Brain pericyte (primary cell): ENCODE data around the gene TEX11.

Source experiments
- DNase-seq: peaks from one replicate; pipeline ENCODE4 v3.0.0-alpha.2; 2012; ENCODE audit warnings: low read depth, low spot score

The TEX11 gene

GRCh38 chrX:70498129-70498528 is 410.4 kb downstream of the TEX11 start:
- no peak for DNase-seq

GRCh38 chrX:70497026-70497425 is 411.5 kb downstream of the TEX11 start:
- DNase-seq = no peak

GRCh38 chrX:70496491-70496890 is 412.0 kb downstream of the TEX11 start:
- no peak for DNase-seq

DNA sequence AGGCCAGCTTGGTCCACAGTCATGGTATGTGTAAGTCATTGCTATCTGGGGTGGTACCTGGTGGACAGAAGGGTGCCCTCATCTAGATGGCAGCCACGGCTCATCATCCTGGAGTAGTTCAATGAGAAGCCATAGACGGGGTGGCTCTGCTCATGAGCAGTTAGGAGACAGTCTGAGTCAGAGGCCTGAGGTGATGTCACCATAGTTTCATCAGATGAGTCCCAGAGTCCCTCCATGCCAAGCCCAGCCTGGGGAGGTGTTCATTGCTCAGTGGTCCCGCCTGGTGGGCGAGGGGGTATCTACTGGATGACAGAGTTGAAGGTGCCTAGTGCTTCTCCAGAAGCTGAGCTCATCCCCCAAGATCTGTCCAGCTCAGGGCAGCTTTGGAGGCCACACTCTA is 414.1 kb downstream of the TEX11 start:
- DNase-seq = no peak

GRCh38 chrX:70488856-70489255 is 419.7 kb downstream of the TEX11 start:
- DNase-seq = no peak

GRCh38 chrX:70485466-70485865 is 423.0 kb downstream of the TEX11 start:
- DNase-seq = no peak

DNA sequence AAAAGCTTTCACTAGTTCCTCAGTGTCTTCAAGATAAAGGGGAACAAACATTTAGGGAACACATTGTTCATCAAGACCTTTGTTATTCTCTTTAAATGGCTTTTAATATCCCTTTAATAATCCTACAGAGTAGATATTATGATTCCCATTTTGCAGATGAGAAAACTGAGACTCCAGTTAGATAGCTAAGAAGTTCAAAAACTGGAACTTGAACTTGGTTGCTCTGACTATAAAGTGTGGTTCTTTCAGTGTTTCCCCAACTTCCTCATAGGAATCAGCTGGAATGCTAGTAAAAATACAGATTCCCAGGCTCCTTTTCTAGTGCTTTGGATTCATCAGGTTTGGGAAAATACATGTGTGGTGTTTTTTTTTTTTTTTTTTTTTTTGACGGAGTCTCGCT is 426.2 kb downstream of the TEX11 start:
- no peak for DNase-seq

DNA sequence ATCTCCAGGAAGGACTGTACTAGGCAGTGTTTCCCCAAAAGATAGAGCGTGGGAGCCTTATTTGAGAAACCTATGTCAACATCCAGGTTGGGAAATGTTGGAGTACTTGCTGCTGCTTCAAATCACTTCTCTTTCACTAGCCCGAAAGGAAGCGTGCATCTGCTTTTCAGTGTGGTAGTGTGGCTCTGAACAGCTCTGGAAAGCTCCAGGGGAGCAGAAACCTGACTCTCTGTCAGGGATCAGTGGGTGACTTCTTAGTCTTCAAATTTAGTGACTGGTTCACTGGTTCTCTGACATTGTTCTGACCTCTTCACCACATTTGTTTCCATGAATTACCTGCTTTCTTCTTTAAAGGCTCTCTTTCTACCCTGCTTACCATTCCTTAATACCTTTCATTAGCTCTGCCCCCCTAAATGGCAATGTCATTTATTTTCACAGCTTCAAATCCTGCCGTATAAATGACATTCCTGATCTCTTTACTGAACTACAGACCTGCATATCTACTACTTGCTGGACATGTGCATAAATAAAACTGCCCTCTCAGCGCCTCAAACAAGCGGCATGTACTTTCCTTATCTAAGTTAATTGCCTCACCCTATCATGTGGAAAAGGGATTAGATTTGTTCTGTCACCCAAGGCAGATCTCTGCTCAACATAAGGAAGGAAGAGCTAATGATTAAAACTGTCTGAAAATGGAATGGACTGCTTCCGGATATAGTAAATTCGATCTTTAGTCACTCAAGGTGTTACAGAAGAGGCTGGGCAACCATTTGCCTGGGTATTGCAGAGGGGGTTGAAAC is 426.8 kb downstream of the TEX11 start:
- DNase-seq = no peak

DNA sequence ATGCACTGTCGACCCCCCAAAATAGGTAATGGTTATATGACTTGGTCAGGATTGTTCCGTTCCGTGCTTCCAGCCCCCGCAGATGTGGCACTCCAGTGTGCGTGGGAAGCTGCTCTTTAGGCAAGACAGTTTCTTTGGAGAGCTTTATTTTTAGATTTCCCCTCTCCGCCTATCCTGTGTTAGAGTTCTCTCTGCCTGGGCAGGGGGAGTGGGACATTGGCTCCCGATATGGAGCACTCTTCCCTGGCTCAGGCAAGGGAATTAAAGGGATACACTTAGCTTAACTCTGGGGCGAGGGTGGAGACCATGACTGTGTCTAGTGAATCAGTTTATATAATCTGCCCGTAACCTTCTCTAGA is 427.9 kb downstream of the TEX11 start:
- no peak for DNase-seq

DNA sequence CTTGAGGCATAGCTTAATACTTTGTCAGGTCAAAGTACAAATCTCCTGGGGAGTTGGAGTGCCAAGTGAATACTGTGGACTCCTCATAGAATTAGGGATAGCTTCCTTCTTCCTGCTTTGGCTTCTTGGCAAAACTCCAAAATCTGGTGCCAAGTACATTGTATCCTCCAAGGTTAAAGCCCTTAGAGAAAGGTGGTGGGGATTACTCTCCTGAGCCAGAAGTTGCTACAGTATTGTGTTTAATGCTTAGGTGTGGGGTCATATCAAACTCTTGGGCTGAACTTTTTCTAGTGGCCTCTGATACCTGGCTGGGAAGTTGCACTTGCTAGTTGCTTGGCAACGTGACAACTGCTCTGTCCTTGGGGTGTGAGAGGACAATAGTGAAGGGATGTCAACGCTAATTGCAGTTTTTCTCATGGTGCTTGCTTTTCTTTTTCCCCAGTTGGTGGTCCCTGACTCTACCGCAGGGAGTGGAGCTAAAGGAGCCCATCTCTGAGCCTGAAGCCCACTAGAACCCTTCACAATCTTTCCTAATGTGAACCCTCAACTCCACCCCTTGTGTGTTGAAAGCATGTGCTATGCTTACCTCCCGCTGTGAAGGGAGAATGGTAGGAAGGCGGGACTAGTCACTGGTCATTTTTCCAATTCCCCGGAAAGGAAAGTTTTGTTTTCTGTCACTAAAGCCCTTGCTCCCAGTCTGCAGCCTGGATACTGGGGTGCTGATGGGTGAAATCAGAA is 428.4 kb downstream of the TEX11 start:
- no peak for DNase-seq

DNA sequence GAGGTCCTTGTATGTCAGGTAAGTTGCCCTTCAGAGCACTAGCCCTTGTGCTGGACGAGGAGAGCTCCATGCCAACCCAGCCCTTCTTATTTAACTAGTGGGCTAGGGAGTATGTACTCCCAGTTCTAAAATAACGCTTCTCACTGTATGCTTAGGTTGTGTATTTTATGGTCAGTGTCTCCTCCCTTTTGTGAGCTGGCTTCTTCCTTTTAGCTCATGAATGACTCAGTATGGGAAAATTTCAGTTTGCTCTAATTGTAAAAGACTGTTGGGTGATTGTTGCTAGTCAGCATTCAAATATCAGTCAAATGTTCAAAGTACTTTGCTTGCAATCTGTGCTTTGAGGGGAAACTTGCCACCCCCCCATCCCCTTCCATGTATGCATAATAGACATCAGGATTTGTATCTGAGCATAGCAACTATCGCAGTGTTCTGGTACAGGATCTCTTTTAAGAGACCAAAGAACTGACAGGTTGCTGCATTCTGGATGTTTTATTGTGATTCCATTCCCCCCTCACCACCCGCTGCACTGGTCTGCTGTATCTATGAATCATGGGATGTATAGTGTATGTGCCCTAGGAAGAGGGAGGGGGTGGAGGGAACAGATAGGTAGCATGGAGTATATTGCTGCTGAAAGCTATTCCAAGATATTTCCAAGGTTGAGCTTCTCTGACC is 429.1 kb downstream of the TEX11 start:
- DNase-seq = no peak
